ENCODE results near the gene KCTD17.

Gene KCTD17

DNA sequence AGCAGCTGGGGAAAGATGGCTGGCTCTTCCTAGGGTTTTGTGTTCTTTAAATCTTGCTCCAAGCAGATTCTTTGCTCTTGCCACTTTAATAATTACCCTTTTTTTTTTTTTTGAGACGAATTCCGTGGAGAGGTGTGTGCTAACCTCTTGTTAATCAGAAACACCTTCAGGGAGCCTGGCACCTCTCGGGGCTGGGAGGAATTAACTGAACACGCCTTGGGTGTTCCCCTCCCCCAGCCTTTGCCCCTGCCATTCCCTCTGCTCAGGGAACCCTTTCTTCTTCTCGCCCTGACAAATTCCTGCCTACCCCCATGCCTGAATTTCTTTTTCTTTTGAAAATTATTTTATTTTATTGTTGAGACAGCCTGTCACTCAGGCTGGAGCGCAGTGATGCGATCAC lies 40.5 kb downstream of the KCTD17 start:
- FAIRE-seq (no peak), DNase-seq (ENCODE audit: insufficient read length, low spot score) (no peak)
- no peak for TF ChIP-seq PAX5 (IDR thresholded peaks at IDR 0.05; ENCODE audit: insufficient read depth, low read length, severe bottlenecking)
- no peak for TF ChIP-seq TAF1 (IDR thresholded peaks at IDR 0.05; ENCODE audit: low read depth, low read length)
- no peak for TF ChIP-seq POU2F2 (IDR thresholded peaks at IDR 0.05; ENCODE audit: low read depth, low read length)
- no peak for TF ChIP-seq SPI1 (IDR thresholded peaks at IDR 0.05; ENCODE audit: low read depth, low read length)
- no peak for TF ChIP-seq POLR2AphosphoS5 (IDR thresholded peaks at IDR 0.05; ENCODE audit: low read depth, low read length)
- no peak for TF ChIP-seq POLR2A (IDR thresholded peaks at IDR 0.05; ENCODE audit: low read depth, low read length)

DNA sequence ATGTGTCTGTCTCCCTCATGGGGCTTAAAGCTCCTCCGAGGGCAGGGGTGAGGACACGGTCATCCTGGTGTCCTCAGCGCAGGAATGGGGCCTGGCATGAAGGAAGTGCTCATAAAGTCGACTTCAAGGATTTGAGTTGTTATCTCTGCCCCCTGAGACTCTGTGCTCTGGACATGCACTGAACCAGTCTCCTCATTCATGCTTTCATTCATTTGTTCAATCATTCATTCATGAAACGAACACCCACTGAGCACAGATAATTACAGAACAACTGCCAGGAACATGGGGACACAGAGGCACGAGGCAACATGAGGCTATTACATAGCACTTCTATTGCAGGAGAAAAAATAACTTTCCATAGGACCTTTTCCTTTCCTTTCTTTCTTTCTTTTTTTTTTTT lies 41.5 kb downstream of the KCTD17 start:
- FAIRE-seq: no peak

DNA sequence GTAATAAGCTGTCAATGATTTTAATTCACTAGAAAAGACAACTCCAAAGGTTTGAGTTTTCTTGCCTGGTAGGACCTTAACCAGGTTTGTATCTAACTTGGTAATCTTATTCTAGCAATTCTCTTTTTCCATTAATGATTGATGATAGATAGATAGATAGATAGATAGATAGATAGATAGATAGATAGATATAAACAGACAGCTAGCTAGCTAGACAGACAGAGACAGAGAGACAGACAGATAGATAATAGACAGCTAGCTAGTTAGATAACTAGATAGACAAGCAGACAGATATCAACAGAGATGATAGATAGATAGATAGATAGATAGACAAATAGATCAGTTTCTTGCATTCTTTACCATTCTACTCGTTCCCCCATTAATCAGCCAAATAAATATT lies 42.7 kb downstream of the KCTD17 start:
- no peak for TF ChIP-seq POU2F2 (IDR thresholded peaks at IDR 0.05; ENCODE audit: low read depth, low read length)
- DNase-seq (ENCODE audit: insufficient read length, low spot score) (no peak), FAIRE-seq (no peak)

More for the DNA sequence above, 41.5 kb downstream of the KCTD17 start:
- no peak for DNase-seq (ENCODE audit: insufficient read length, low spot score)
- TF ChIP-seq POU2F2 (IDR thresholded peaks at IDR 0.05; ENCODE audit: low read depth, low read length) (no peak), POLR2AphosphoS5 (IDR thresholded peaks at IDR 0.05; ENCODE audit: low read depth, low read length) (no peak), PAX5 (IDR thresholded peaks at IDR 0.05; ENCODE audit: insufficient read depth, low read length, severe bottlenecking) (no peak), SPI1 (IDR thresholded peaks at IDR 0.05; ENCODE audit: low read depth, low read length) (no peak), POLR2A (IDR thresholded peaks at IDR 0.05; ENCODE audit: low read depth, low read length) (no peak), TAF1 (IDR thresholded peaks at IDR 0.05; ENCODE audit: low read depth, low read length) (no peak)

DNA sequence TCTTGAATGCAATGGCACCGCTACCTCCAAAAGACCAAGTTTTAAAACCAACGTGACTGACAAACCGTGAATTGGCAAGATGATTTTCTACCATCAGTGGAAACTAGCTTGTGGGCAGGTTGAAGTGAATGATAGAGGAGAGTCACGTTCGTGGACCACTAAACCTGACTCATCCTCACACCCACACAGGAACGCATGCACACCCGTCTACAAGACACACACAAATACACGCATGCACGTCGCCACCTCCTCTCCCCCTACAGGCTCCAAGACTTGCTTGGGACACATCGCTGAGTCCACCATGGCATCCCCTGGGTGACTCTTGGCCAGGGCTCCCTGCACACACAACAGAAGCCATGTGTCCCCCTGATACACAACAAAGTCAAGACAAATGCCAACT lies 43.6 kb downstream of the KCTD17 start:
- FAIRE-seq (peak; percentile 60), DNase-seq (ENCODE audit: insufficient read length, low spot score) (no peak)
- no peak for TF ChIP-seq TAF1 (IDR thresholded peaks at IDR 0.05; ENCODE audit: low read depth, low read length)
- no peak for TF ChIP-seq SPI1 (IDR thresholded peaks at IDR 0.05; ENCODE audit: low read depth, low read length)

DNA sequence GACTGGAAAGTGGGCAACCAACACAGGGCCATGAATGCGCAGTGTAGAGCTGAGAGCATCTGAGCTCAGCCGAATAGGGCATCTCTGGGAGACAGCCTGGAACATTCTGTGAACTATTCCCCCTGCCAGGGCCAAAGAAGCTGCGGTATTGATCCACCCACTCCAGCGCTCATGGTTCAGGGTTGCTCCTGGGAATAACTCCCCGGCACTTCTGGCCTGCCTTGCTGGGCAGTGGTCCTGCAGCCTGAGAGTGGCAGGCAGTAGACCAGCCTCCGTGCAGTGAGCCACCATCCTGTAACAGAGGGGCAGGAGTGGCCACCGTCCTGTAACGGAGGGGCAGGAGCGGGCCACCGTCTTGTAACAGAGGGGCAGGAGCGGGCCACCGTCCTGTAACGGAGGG lies 45.8 kb downstream of the KCTD17 start:
- no peak for TF ChIP-seq POU2F2 (IDR thresholded peaks at IDR 0.05; ENCODE audit: low read depth, low read length)
- TF ChIP-seq TAF1 (IDR thresholded peaks at IDR 0.05; ENCODE audit: low read depth, low read length): no peak
- no peak for TF ChIP-seq POLR2A (IDR thresholded peaks at IDR 0.05; ENCODE audit: low read depth, low read length)
- no peak for TF ChIP-seq PAX5 (IDR thresholded peaks at IDR 0.05; ENCODE audit: insufficient read depth, low read length, severe bottlenecking)
- TF ChIP-seq SPI1 (IDR thresholded peaks at IDR 0.05; ENCODE audit: low read depth, low read length): no peak
- TF ChIP-seq POLR2AphosphoS5 (IDR thresholded peaks at IDR 0.05; ENCODE audit: low read depth, low read length): no peak
- FAIRE-seq (no peak), DNase-seq (ENCODE audit: insufficient read length, low spot score) (no peak)

DNA sequence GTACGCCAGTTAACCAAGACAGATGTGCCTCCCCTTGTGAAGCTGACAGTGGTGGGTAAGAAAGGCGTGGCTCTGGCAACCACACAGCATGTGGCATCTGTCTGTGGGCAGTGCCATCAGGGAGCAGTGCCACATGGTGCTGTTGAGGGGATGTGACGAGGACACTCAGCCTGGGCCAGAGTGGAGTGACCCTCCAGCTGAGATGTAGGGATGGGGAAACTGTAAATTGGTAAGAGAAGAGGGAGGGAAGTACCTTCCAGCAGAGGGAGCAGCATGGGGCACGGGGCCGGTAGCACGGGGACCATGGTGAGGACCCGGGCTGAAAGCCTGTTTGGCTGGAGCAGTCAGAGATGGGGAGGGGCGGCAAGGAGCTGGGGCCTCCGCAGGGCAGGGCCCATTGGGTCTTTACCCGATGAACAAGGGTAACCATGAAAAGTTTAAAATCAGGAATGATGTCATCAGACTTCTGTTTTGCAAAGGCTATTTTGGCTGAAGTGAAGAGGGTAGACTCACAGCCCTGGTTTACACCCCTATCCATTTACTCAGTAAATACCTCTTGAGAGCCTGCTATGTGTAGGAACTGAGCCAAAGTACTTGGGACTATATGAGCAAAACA lies 47.5 kb downstream of the KCTD17 start:
- no peak for FAIRE-seq
- TF ChIP-seq POLR2A (IDR thresholded peaks at IDR 0.05; ENCODE audit: low read depth, low read length) (no peak), POU2F2 (IDR thresholded peaks at IDR 0.05; ENCODE audit: low read depth, low read length) (no peak), TAF1 (IDR thresholded peaks at IDR 0.05; ENCODE audit: low read depth, low read length) (no peak), SPI1 (IDR thresholded peaks at IDR 0.05; ENCODE audit: low read depth, low read length) (no peak), PAX5 (IDR thresholded peaks at IDR 0.05; ENCODE audit: insufficient read depth, low read length, severe bottlenecking) (no peak), POLR2AphosphoS5 (IDR thresholded peaks at IDR 0.05; ENCODE audit: low read depth, low read length) (no peak)
- no peak for DNase-seq (ENCODE audit: insufficient read length, low spot score)

DNA sequence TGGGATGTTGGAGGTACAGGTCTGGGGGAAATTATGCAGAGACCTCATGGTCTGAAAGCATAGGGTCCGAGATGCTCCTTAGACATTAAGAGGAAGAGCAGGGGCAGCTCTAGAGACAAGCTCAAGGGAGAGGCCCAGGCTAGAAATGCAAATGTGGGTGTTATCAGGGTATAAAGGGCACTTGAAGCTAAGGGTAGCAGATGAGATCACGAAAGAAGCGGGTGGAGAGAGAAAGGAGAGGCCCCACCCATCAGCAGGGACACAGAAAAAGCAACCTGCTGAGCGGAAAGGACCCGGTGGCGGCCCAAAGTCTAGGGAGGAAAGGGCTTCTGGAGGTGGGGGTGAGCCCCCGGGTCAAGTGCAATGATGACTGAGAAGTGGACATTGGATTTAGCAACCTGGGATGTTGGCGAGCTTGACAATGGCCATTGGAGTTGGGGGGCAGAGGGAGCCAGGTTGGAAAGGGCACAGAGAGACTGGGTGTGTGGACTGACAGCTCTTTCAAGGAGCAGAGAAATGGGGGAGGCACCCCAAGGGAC lies 49.1 kb downstream of the KCTD17 start:
- TF ChIP-seq TAF1 (IDR thresholded peaks at IDR 0.05; ENCODE audit: low read depth, low read length) (no peak), POLR2AphosphoS5 (IDR thresholded peaks at IDR 0.05; ENCODE audit: low read depth, low read length) (no peak), PAX5 (IDR thresholded peaks at IDR 0.05; ENCODE audit: insufficient read depth, low read length, severe bottlenecking) (no peak), POLR2A (IDR thresholded peaks at IDR 0.05; ENCODE audit: low read depth, low read length) (no peak), POU2F2 (IDR thresholded peaks at IDR 0.05; ENCODE audit: low read depth, low read length) (no peak), SPI1 (IDR thresholded peaks at IDR 0.05; ENCODE audit: low read depth, low read length) (no peak)
- FAIRE-seq (peak; percentile 20), DNase-seq (ENCODE audit: insufficient read length, low spot score) (no peak)

DNA sequence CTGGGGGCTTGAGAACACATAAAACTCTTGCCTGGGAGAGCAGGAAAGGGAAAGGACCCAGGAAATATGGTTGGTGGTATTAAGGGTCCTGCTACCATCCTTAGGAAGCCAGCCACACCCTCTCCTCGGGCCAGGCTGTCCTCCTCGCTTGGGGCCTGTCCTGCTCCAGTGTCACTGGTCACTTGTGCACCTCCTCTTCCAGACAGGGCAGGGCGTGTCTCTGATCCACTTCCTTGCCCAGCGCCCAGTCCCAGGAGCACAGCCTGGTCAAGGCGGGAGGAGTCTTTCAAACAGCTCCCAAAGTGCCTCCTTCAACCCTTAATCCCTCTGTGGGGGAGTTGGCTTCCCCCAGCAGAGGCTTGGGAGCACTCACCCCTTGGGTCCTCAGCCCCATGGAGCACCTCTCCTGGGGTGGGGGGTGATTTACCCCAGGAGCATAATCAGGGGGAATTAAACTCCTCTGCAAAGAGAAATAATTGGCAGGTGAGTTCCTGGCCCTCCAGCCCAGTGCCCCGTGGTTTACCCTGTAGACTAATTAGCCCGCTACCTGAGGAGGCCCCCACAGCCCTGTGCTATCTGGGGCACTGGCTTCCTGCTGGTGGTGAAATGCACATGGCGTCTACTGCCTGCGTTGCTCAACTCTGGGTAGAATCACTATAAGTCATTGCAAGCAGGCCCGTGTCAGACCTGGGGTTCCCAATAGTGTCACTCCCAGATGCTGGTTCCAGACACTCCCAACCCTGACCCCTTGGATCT lies 49.9 kb downstream of the KCTD17 start:
- DNase-seq (ENCODE audit: insufficient read length, low spot score): no peak
- no peak for FAIRE-seq
- TF ChIP-seq POU2F2 (IDR thresholded peaks at IDR 0.05; ENCODE audit: low read depth, low read length) (no peak), TAF1 (IDR thresholded peaks at IDR 0.05; ENCODE audit: low read depth, low read length) (no peak), POLR2AphosphoS5 (IDR thresholded peaks at IDR 0.05; ENCODE audit: low read depth, low read length) (no peak)

DNA sequence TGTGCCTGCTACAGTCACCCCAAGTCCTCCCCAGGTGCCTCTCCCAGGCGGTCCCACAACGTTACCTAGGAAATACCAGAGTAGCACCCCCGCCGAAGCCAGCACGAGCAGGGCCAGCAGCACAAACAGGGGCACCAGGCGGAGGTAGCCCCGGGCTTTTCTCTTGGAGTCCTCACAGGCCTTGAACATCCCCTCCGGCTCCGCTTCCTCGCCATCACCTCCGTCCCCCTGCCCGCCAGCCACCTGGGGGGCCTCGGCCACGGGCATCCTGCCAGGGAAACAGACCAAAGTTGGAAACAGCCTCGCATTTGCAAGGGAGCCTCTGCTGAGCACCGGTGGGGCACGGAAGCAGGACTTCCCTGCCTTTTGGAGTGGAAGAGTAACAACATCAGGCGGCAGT lies 51.6 kb downstream of the KCTD17 start:
- no peak for TF ChIP-seq TAF1 (IDR thresholded peaks at IDR 0.05; ENCODE audit: low read depth, low read length)
- TF ChIP-seq POLR2A (IDR thresholded peaks at IDR 0.05; ENCODE audit: low read depth, low read length): no peak
- TF ChIP-seq POLR2AphosphoS5 (IDR thresholded peaks at IDR 0.05; ENCODE audit: low read depth, low read length): no peak
- TF ChIP-seq PAX5 (IDR thresholded peaks at IDR 0.05; ENCODE audit: insufficient read depth, low read length, severe bottlenecking): no peak
- TF ChIP-seq SPI1 (IDR thresholded peaks at IDR 0.05; ENCODE audit: low read depth, low read length): no peak
- no peak for TF ChIP-seq POU2F2 (IDR thresholded peaks at IDR 0.05; ENCODE audit: low read depth, low read length)
- FAIRE-seq (no peak), DNase-seq (ENCODE audit: insufficient read length, low spot score) (no peak)

All from GM12891 (cell line).